ENCODE results near the gene DVL1.

DVL1 gene

GRCh38 chr1:1355416-1355815, 6.2 kb upstream of the DVL1 start:
- DNase-seq = peak; percentile 10 to 23

GRCh38 chr1:1354271-1355247, 5.3 kb upstream of the DVL1 start:
- no peak for DNase-seq

DNA sequence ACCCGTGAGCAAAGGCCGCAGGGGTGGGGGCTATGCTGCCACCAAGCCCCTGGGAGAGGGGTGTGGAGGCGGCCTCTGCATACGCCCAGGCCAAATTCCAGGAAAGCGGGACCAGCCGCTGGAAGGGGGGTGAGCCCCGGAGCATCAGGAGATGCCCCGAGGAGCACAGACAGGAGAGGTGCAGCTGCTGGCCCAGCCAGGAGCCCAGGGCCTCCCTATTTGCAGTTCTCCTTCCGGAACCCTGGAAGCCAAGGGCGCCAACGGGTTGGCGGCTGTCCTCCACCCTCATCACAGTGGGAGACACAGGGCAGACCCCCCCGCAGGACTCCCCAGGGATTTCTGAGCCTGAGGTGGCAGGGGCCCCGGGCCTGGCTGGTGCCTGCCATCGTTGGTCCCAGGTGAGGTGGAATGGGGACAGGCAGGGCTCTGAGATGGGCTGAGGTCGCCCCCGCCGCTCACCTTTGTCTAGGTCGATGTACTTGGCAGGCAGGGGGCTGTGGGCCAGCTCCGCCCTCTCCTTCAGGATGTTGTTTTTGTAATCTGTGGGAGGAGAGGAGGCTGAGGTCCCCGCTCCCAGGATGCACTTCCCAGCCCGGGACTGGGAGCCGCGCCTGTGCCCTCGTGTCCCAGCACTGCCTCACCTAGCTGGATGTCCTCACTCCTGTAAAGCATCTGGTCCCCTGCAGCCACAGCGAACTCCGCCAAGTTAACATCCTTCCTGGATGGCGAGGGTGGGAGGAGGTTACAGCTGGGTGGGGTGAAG, 4.4 kb upstream of the DVL1 start:
- DNase-seq = no peak

- DNase-seq = no peak
These were observed 3.7 kb upstream of the DVL1 start for GRCh38 chr1:1352786-1353388.

- no peak for DNase-seq
These were observed 2.6 kb upstream of the DVL1 start for GRCh38 chr1:1351511-1352427.

GRCh38 chr1:1348420-1349255, 580 bp downstream of the DVL1 start:
- peak in 1 of 2 donors; percentile 4 for DNase-seq

- no peak for DNase-seq
These were observed 1.4 kb downstream of the DVL1 start for GRCh38 chr1:1347663-1348419.

- DNase-seq = no peak
These were observed 2.1 kb downstream of the DVL1 start for GRCh38 chr1:1347026-1347595.

DNA sequence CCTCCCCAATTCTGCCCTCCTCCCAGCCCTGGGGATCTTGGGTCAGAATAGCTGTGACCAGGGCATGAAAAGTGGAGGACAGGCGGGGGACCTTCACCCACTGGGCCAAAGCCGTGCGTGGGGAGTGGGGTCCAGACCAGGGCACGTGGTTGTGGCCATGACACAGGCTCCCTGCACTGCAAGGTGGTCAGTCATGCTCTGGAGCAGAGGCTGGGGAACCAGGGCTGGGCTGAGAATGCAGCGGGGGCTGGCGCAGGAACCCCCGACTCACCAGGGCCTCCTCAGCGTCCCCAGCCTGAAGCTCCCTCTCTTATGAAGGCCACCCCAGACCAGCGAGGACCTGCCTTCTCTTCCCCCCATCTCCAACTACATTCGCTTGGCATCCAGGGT, 2.7 kb downstream of the DVL1 start:
- DNase-seq = no peak

- no peak for DNase-seq
These were observed 3.2 kb downstream of the DVL1 start for GRCh38 chr1:1345860-1346500.

- DNase-seq = no peak
These were observed 3.8 kb downstream of the DVL1 start for GRCh38 chr1:1345384-1345783.

DNA sequence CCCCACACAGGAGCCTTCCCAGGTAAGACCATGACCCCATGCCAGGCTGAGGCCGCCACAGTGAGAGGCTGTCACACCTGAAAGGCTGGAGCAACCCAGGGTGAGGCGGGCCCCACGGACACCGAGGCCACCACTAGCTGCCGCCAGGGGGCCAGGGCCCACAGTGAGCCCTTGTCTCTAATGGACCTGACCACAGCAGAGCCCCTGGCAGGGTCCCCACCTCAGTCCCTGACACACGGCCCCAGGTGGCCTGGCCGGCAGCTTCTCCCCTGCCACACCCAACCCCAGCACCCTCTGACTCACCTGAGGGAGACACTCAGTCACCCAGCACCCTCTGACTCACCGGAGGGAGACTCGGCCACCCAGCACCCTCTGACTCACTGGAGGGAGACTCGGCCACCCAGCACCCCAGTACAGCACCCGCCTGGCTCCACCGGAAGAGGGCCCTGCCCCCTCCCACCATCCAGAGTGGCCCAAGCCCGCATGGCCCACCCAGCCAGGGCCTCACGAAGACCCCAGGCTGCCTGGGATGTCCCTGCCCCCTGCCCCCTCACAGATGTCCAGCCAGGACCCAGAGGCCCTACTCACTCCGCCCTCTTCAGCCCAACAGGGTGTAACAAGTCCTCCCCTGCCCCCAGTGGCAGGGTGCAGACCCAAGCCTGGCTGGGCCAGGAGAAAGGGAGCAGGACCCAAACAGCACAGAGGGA, 4.4 kb downstream of the DVL1 start:
- peak in 1 of 2 donors; percentile 25 for DNase-seq

DNA sequence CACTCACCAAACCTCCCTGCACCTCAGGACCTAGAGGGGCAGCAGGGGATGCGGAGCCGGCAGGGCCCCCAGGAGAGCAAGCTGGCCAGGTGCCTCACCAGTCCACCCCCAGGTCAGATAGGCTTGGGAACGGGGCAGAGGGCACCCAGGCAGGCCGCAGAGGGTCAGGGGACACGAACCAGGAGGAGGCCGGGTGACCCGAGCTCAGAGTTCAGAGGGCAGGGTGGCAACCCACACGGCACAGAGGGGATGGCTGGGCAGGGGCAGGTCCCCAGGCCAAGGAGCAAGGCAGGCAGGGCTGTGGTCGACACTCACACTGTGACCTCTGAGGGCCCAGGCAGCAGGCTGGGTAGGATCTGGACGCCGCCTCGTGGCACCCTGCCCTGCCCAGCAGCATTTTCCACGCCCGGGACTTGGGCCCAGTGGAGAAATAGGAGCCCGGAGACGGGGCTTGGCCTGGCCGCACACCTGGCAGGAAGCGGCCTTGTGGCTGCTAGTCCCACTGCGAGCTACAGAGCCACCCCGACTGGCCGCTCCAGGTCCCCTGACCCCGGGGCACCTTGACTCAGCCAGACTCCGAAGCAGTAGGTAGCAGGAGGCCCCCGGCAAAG, 5.3 kb downstream of the DVL1 start:
- no peak for DNase-seq

- DNase-seq = no peak
These were observed 6.6 kb downstream of the DVL1 start for GRCh38 chr1:1342584-1343115.

DNA sequence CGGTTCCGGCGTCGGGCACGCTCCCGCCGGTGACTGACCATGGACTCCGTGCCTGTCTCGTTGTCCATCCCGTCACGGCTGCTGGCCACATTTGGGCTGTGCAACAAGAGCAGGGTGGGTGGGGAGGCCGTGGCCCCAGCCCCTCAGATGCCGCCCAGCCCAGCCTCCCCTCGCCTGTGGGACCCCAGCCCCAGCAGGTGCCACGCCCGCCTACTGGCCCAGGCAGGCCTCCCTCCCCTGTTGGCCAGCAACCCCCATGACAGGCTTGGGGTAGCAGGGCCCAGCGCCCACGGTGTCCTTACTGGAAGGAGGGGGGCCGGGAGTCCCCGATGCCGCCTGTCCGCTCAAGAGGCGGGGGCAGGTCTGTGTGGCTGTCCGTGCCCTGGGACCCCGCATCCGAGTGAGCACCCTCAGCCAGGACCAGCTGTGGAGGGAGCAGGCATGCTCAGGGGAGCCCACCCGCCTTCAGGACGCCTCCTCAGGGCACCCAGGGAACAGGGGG, 7.1 kb downstream of the DVL1 start:
- DNase-seq = no peak

DNA sequence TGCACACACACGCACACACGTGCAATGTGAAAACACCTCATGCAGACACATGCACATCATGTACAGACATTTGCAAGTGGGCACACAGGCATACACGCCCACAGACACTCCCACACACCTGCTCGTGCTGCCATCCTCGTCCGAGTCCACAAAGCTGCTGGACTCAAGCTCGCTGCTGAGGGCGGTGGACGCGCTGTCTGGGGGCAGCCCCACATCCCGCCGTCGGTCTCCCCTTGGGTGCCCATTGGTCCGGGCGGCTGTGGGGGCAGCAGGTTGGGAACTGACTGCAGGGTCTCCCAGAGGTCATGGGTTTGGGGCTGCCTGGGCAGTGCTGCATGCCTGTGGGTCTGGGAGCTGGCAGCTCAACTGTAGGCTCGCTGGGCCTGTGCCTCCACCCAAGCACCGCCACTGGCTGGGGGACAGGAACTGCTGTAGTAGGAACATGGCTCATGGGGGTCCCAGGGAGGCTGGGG, 7.6 kb downstream of the DVL1 start:
- DNase-seq = no peak

DNA sequence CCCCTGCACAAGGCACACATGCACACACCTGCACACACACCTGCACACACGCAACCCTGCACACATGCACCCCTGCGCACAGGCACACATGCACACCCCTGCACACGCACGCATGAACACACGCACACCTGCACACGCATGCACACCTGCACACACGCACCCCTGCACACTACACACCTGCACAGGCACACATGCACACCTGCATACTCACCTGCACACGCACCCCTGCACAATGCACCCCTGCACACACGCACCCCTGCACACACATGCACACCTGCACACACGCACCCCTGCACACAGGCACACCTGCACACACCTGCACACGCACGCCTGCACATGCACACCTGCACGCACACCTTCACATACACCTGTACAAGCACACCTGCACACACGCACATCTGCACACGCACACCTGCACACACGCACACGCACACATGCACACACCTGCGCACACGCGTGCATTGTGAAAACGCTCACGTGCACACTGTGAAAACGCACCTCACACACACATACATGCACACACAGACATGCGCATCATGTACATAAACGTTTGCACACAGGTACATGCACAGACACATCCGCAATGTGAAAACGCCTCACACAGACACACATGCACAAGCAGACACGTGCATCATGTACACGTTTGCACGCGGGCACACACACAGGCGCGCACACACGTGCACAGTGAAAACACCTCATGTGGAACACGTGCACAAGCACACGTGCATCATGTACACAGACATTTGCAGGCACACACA, 8.2 kb downstream of the DVL1 start:
- no peak for DNase-seq
